Measurements from ENCODE around the gene USP43.

GRCh38 chr17:9669551-9670008, 24.3 kb downstream of the USP43 start:
- TF ChIP-seq TAF1 (IDR thresholded peaks at IDR 0.05; ENCODE audit: borderline replicate concordance, low read depth, low read length) (no peak), POLR2A (IDR thresholded peaks at IDR 0.05; ENCODE audit: low read depth, low read length) (no peak), POLR2AphosphoS5 (IDR thresholded peaks at IDR 0.05; ENCODE audit: low read depth, low read length) (no peak)

All from GM12892 (cell line).